Hepatocyte (in vitro differentiated cells): ENCODE measurements around the gene SETX. TPM values are rescaled to one million over a fixed set of nuclear protein-coding genes. Genes with fewer than 3 reads are reported as not detected.

Experiments used
- DNase-seq: peaks from one replicate; pipeline ENCODE4 v3.0.0-alpha.2; 2016; ENCODE audit warnings: low spot score
- H2AFZ ChIP-seq: fragments of 200-600 bp; sonication (generic); 2 replicates; pipeline ENCODE4 v1.6.0; 2016; ENCODE audit warnings: antibody characterized with exemption, mild to moderate bottlenecking
- H3K27ac ChIP-seq: fragments of 200-600 bp; sonication (generic); 2 replicates; pipeline ENCODE4 v1.5.1; 2016; ENCODE audit warnings: mild to moderate bottlenecking
- H3K27me3 ChIP-seq: fragments of 200-600 bp; sonication (generic); 2 replicates; pipeline ENCODE4 v1.6.1; 2016
- H3K36me3 ChIP-seq: fragments of 200-600 bp; sonication (generic); replicated peaks from 2 replicates; pipeline ENCODE4 v1.5.1; 2016; ENCODE audit warnings: low read depth; ENCODE audit not compliant: insufficient read depth
- H3K4me1 ChIP-seq: fragments of 200-600 bp; sonication (generic); 2 replicates; pipeline ENCODE4 v1.5.1; 2016; ENCODE audit warnings: mild to moderate bottlenecking, moderate library complexity; ENCODE audit not compliant: insufficient read depth
- H3K4me2 ChIP-seq: fragments of 200-600 bp; sonication (generic); 2 replicates; pipeline ENCODE4 v1.6.0; 2016
- H3K4me3 ChIP-seq: fragments of 200-600 bp; sonication (generic); 2 replicates; pipeline ENCODE4 v1.5.1; 2016; ENCODE audit warnings: mild to moderate bottlenecking
- H3K79me2 ChIP-seq: fragments of 200-600 bp; sonication (generic); 2 replicates; pipeline ENCODE4 v1.6.0; 2017; ENCODE audit warnings: mild to moderate bottlenecking
- H3K9me2 ChIP-seq: fragments of 200-600 bp; sonication (generic); replicated peaks from 2 replicates; pipeline ENCODE4 v1.6.0; 2017; ENCODE audit warnings: mild to moderate bottlenecking; ENCODE audit not compliant: insufficient read depth
- H3K9me3 ChIP-seq: fragments of 200-600 bp; sonication (generic); 2 replicates; pipeline ENCODE4 v1.5.1; 2016; ENCODE audit warnings: low read depth, mild to moderate bottlenecking
- H4K20me1 ChIP-seq: fragments of 200-600 bp; sonication (generic); 2 replicates; pipeline ENCODE4 v1.6.0; 2016; ENCODE audit warnings: mild to moderate bottlenecking; ENCODE audit not compliant: insufficient read depth, poor library complexity, severe bottlenecking
- CTCF ChIP-seq: fragments of 200-600 bp; sonication (generic); IDR thresholded peaks from 2 replicates; pipeline ENCODE4 v1.5.1; 2016; ENCODE audit warnings: antibody characterized with exemption, mild to moderate bottlenecking; ENCODE audit not compliant: poor library complexity
- EZH2 ChIP-seq: fragments of 200-600 bp; sonication (generic); IDR thresholded peaks from 2 replicates; pipeline ENCODE4 v1.6.1; 2016; ENCODE audit warnings: antibody characterized with exemption, mild to moderate bottlenecking, borderline replicate concordance
- EZH2phosphoT487 ChIP-seq: fragments of 200-600 bp; sonication (generic); IDR thresholded peaks from one replicate; pipeline ENCODE4 v1.6.1; 2018; ENCODE audit warnings: antibody characterized with exemption, mild to moderate bottlenecking, low read depth, moderate library complexity; ENCODE audit not compliant: unreplicated experiment, severe bottlenecking
- WGBS: methylation state at CpG from one replicate; pipeline ENCODE4 v1.1.6; 2016; ENCODE audit warnings: low lambda C conversion rate; ENCODE audit errors: missing lambda C conversion rate; 5-methylcytosine and 5-hydroxymethylcytosine counted together
- polyA plus RNA-seq: library from polyadenylated mRNA; unstranded; fragments of >200 nt; fragmentation: Nextera tagmentation; extraction: Ambion mirVana; gene quantifications from 2 replicates; pipeline ENCODE4 v1.2.1, GENCODE V29; 2016
- total RNA-seq: library from RNA; depleted of rRNA; stranded (reverse); fragments of >200 nt; gene quantifications from 2 replicates; pipeline ENCODE4 v1.2.3, GENCODE V29; 2014

Gene SETX
- total and polyA plus RNA-seq, 2 experiments from 2014 or later, result 12.0 to 61.0 TPM

DNA sequence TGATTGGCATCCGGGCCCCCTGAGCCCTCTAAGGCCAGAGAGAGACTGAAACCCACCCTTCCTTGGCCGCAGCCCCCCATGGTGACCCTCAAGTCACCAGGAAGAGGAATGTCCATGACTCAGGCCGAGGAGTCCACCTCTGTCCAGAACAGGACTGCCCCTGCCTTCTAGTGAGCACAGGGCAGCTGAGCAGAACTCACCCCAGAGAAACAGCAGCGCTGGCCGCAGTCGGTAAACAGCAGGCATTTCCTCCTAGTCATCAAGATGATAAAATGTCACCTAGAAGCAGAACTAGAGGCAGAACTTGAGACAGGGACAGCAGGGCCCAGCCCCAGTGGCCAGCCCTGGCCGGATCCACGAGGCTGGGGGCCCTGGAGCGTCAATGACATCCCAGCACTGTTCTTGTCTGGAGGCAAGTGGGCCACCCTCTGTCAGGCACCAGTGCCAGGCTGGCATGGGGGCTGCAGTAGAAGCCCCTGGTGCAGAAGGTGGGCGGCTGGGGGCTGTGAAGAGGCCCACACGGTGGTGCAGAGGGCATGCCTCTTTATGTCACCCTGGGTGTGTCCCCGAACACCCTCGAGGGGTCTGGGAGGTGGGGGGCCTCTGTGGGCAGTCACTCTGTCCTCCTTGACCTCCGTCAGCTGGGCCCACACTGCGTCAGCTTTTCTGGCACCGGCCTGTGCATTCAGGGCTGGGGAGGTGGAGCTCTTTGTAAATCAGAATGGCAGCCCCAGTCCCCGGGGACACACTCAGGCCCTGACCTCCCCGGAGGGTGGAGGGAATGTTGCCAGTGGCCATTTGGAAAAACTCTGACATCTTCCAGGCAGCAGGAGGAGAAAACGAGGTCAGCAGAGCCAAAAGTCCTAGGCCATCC, 110.0 kb downstream of the SETX start:
- H3K27me3 ChIP-seq, result no peaks in the 10 kb centered on the region
- 71% methylated on average over 19 of the region's 19 CpGs for WGBS
- DNase-seq, result no peak
- no peak overlapping the region for H2AFZ ChIP-seq
- H3K36me3 ChIP-seq, result no peaks in the 10 kb centered on the region
- H4K20me1 ChIP-seq, result no peaks in the 10 kb centered on the region
- no peaks in the 10 kb centered on the region for H3K9me3 ChIP-seq
- peaks cover 17% of the 10 kb centered on the region for H3K4me1 ChIP-seq
- TF ChIP-seq EZH2, result no peak
- TF ChIP-seq CTCF, result no peak
- TF ChIP-seq EZH2phosphoT487, result no peak
- no peak overlapping the region for H3K4me3 ChIP-seq
- no peaks in the 10 kb centered on the region for H3K9me2 ChIP-seq
- no peak overlapping the region for H3K27ac ChIP-seq
- H3K4me2 ChIP-seq, result no peak overlapping the region
- H3K79me2 ChIP-seq, result no peaks in the 10 kb centered on the region

DNA sequence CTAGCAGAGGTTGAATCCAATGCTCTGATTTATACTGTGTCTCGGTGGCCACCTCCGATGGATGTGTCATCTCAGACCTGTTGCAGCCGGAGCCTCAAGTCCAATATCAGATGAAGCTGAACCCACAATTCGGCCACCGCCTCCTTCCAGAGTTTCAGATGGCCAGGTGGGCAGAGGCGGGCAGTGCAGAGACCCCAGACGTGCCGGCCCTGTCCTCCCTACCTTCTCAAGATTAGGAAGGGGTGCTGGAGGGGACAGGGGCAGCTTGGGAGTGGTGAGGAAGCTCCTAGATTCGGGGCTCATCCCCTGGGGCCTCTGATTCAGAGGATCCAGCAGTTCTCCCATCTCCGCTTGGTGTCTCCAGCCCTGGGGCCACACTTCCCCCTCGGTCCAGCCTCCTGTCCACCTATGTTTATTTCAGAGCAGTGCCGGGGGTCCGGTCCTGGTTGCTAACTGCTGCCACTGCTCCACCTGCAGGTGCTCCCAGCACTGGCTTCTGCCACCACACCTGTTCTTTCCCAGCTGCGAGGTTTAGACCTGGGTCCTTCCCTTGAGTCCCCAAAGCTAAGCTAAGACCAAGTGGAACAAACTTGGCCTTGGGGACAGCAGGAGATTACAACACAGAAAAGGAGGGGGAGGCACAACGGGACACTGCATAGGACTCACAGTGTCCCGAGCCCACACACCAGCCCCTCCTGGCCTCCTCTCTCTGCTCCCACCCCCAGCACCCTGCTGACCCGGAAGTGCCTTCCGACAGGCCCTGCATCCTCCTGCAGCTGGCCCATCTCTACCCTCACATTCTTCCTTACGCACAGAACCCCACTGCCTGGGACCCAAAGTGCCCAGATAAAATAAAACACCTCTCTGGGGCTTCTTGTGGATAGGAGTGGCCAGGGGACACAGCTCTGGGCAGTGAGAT, 111.4 kb downstream of the SETX start:
- Histone ChIP-seq H3K4me2 (peak overlapping the region; percentile 97), H3K9me2 (no peaks in the 10 kb centered on the region), H3K27ac (no peak overlapping the region), H3K4me3 (no peak overlapping the region), H3K27me3 (no peaks in the 10 kb centered on the region), H3K9me3 (no peaks in the 10 kb centered on the region), H3K4me1 (peaks cover 17% of the 10 kb centered on the region), H2AFZ (no peak overlapping the region), H3K36me3 (no peaks in the 10 kb centered on the region), H3K79me2 (no peaks in the 10 kb centered on the region), H4K20me1 (no peaks in the 10 kb centered on the region)
- DNase-seq, result no peak
- TF ChIP-seq EZH2phosphoT487 (no peak), EZH2 (no peak), CTCF (no peak)
- WGBS, result 86% methylated on average over 19 of the region's 19 CpGs

GRCh38 chr9:132242621-132243155, 112.1 kb downstream of the SETX start:
- no peaks in the 10 kb centered on the region for H3K27me3 ChIP-seq

More at GRCh38 chr9:132242621-132243155, 112.1 kb downstream of the SETX start:
- H3K4me3 ChIP-seq, result peak overlapping the region; percentile 85
- no peaks in the 10 kb centered on the region for H3K9me3 ChIP-seq
- H3K4me2 ChIP-seq, result peak overlapping the region; percentile 97
- WGBS, result 14% methylated on average over 18 of the region's 18 CpGs
- H3K9me2 ChIP-seq, result no peaks in the 10 kb centered on the region
- TF ChIP-seq EZH2phosphoT487, result no peak
- TF ChIP-seq EZH2, result no peak
- no peak for TF ChIP-seq CTCF
- no peaks in the 10 kb centered on the region for H4K20me1 ChIP-seq
- no peak for DNase-seq
- H3K36me3 ChIP-seq, result no peaks in the 10 kb centered on the region
- H2AFZ ChIP-seq, result peak overlapping the region; percentile 93
- H3K27ac ChIP-seq, result no peak overlapping the region
- H3K4me1 ChIP-seq, result peaks cover 17% of the 10 kb centered on the region
- H3K79me2 ChIP-seq, result no peaks in the 10 kb centered on the region
